Measurements from ENCODE around the gene KLHDC4. TPM values are rescaled to one million over a fixed set of nuclear protein-coding genes. Genes with fewer than 3 reads are reported as not detected.

The KLHDC4 gene
- total RNA-seq, 2 donors from 2014 or later = 21.8 to 79.4 TPM

DNA sequence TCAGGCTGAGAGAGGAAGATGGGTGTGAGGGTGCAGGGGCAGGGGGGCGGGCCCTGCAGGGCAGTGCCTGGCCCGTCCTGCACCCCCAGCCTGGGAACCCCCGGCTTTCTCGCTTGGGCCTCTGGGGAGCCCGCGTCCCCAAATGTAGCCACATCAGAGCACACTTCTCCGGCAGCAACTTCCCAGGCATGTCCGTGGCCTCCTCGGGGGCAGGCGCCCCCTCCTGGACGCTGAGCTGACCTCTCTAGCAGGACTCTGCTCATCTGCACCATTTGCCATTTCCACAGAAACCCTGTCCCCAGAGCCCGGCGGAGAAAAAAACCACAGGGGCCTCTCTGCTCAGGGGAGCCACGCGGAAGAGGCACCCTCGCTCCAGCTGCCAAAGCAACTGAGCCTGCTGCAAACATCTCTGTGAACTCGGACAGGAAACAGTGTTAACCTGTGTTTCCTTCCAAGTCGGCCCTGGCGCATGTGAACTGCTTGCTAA lies 63.4 kb downstream of the KLHDC4 start:
- Histone ChIP-seq H3K4me1 (no peaks in the 10 kb centered on the region), H3K27ac (no peak overlapping the region), H3K27me3 (no peaks in the 10 kb centered on the region), H3K9ac (ENCODE audit: low read depth in 2 of 2, low read length in 2 of 2) (no peak overlapping the region), H3K36me3 (no peaks in the 10 kb centered on the region), H3K4me3 (no peak overlapping the region), H3K9me3 (no peaks in the 10 kb centered on the region)
- intact Hi-C loops (cut with DNase I) = no loop called here
- no peak for DNase-seq
- TF ChIP-seq, protein P1, sequence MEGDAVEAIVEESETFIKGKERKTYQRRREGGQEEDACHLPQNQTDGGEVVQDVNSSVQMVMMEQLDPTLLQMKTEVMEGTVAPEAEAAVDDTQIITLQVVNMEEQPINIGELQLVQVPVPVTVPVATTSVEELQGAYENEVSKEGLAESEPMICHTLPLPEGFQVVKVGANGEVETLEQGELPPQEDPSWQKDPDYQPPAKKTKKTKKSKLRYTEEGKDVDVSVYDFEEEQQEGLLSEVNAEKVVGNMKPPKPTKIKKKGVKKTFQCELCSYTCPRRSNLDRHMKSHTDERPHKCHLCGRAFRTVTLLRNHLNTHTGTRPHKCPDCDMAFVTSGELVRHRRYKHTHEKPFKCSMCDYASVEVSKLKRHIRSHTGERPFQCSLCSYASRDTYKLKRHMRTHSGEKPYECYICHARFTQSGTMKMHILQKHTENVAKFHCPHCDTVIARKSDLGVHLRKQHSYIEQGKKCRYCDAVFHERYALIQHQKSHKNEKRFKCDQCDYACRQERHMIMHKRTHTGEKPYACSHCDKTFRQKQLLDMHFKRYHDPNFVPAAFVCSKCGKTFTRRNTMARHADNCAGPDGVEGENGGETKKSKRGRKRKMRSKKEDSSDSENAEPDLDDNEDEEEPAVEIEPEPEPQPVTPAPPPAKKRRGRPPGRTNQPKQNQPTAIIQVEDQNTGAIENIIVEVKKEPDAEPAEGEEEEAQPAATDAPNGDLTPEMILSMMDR (IDR thresholded peaks at IDR 0.05) = no peak

DNA sequence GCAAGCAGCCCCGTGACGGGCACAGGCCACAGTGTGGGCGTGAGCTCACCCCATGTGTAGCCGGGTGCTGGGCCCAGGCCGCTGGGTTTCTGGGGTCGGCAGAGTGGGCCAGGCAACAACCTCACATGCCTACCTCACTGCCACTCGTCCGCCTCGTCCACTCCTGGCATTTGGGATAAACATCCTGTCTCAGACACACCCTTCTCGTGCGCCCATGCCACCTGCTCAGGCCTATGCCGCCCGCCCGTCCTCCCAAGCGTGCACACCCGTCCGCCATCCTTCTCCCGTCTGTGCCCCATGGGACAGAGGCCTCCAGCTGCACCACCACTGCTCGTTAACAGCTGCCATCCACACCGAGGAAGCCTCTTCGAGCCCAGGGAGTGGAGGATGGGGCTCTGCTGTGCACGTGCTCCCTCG lies 64.3 kb downstream of the KLHDC4 start:
- no peak overlapping the region for H3K9ac ChIP-seq (ENCODE audit: low read depth in 2 of 2, low read length in 2 of 2)
- TF ChIP-seq, protein P1 (IDR thresholded peaks at IDR 0.05) = no peak
- H3K27me3 ChIP-seq = no peaks in the 10 kb centered on the region
- intact Hi-C loops (cut with DNase I) = no loop called here
- H3K27ac ChIP-seq = no peak overlapping the region
- H3K4me1 ChIP-seq = no peaks in the 10 kb centered on the region
- no peaks in the 10 kb centered on the region for H3K36me3 ChIP-seq
- no peak overlapping the region for H3K4me3 ChIP-seq
- H3K9me3 ChIP-seq = no peaks in the 10 kb centered on the region
- no peak for DNase-seq

DNA sequence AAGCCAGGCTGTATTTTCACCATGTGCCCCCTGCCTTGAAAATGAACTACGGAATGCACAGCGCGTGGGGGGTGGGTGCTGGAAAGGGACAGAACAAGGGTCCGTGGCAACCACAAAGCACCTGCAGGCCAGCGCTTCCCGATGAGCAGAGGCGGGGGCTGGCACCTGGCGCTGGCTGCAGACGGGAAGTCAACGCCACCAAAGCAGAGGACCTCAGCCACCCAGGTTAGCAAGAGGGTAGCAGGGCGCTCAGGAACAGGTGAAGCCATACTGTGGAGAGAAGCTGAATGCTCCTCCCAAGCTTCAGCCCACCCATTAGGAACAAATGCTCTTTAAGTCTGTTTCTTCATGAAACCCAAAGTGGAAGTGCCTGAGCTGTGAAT lies 64.7 kb downstream of the KLHDC4 start:
- H3K4me3 ChIP-seq = no peak overlapping the region
- TF ChIP-seq, protein P1 (IDR thresholded peaks at IDR 0.05) = no peak
- H3K9ac ChIP-seq (ENCODE audit: low read depth in 2 of 2, low read length in 2 of 2) = no peak overlapping the region
- no peaks in the 10 kb centered on the region for H3K9me3 ChIP-seq
- intact Hi-C loops (cut with DNase I) = no loop called here
- no peaks in the 10 kb centered on the region for H3K36me3 ChIP-seq
- H3K27ac ChIP-seq = no peak overlapping the region
- H3K27me3 ChIP-seq = no peaks in the 10 kb centered on the region
- no peaks in the 10 kb centered on the region for H3K4me1 ChIP-seq
- DNase-seq = no peak

DNA sequence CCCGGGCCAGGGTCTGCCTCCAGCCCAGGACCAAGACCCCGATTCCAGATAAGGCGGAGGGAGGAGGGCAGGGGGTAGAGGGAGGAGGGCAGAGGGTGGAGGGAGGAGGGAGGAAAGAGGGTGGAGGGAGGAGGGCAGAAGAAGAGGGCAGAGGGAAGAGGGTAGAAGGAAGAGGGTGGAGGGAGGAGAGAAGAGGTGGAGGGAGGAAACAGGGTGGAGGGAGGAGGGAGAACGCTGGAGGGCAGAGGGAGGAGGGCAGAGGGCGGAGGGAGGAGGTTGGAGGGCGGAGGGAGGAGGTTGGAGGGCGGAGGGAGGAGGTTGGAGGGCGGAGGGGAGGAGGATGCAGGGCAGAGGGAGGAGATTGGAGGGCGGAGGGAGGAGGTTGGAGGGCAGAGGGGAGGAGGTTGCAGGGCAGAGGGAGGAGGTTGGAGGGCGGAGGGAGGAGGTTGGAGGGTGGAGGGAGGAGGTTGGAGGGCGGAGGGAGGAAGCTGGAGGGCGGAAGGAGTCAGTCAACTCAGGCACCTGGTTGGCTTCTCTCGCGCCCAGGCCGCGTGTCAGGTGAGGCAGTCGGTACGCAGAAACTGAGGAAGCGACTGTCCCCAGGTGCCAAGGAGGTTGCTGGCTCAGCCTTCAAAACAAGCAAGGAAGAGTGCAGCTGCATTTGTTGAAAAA lies 65.2 kb downstream of the KLHDC4 start:
- H3K4me1 ChIP-seq = no peaks in the 10 kb centered on the region
- H3K36me3 ChIP-seq = no peaks in the 10 kb centered on the region
- TF ChIP-seq, protein P1 (IDR thresholded peaks at IDR 0.05) = no peak
- no peaks in the 10 kb centered on the region for H3K27me3 ChIP-seq
- DNase-seq = no peak
- no peak overlapping the region for H3K4me3 ChIP-seq
- no peaks in the 10 kb centered on the region for H3K9me3 ChIP-seq
- H3K27ac ChIP-seq = no peak overlapping the region
- no peak overlapping the region for H3K9ac ChIP-seq (ENCODE audit: low read depth in 2 of 2, low read length in 2 of 2)
- intact Hi-C loops (cut with DNase I) = no loop called here

DNA sequence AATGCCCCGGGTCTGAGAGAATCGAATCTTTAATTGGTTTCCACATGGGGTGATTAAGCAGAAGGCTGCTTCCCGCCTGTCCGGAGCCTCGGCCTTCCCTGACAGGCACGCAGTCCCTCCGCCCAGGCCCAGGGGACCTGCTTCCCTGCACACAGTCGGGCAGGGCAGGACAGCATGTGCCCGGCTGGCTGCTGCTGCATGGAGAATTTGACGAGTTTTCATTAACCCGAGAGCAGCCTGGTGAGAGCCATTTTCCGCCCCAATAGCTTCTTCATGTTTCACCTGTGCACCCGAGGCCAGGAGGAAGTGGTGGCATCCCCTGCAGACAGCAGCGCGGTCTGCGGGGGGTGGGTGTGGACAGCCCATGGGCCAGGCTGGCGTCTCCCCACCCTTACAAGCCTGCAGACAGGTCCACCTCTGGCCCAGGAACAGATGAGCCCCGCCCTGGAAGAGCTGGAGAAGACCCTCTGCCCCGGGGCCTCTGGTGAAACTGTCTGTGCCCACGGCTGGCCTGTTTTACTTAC lies 67.0 kb downstream of the KLHDC4 start:
- no peak for DNase-seq
- no peak overlapping the region for H3K9ac ChIP-seq (ENCODE audit: low read depth in 2 of 2, low read length in 2 of 2)
- H3K9me3 ChIP-seq = no peaks in the 10 kb centered on the region
- TF ChIP-seq, protein P1 (IDR thresholded peaks at IDR 0.05) = no peak
- H3K36me3 ChIP-seq = no peaks in the 10 kb centered on the region
- H3K27me3 ChIP-seq = no peaks in the 10 kb centered on the region
- H3K4me1 ChIP-seq = no peaks in the 10 kb centered on the region
- H3K27ac ChIP-seq = no peak overlapping the region
- H3K4me3 ChIP-seq = no peak overlapping the region
- intact Hi-C loops (cut with DNase I) = no loop called here
